Skeletal muscle cell (primary cell): Measurements from ENCODE around the gene MIX23.
"Not testable (repeated sequence)": the region's sequence is repeated elsewhere in the genome, so short reads cannot be mapped to it uniquely, and the experiment has no call there.

Experiments used
- DNase-seq: peaks from one replicate; pipeline ENCODE4 v3.0.0-alpha.2; 2010; ENCODE audit warnings: low read depth
- H3K4me3 ChIP-seq: 2 replicates; pipeline ENCODE4 v1.5.1; 2011; ENCODE audit warnings: low read depth, mild to moderate bottlenecking, control low read depth, low read length, moderate library complexity

The MIX23 gene

DNA sequence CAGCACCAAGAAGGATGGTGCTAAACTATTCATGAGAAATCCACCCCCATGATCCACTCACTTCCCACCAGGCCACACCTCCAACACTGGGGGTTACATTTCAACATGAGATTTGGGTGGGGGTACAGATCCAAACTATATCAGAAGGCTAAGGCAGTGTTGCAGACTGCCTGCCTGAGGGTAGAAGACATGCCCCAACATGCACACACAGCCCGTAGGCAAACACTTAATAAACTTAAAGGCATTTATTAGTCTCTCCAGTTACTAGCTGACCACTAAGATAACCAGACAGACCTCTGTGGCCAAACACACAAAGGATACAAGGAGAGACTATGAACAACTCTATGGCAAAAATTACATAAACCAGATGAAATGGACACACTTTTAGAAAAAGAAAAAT is 11.1 kb upstream of the MIX23 start:
- no peak for DNase-seq
- H3K4me3 ChIP-seq = no peak overlapping the region

DNA sequence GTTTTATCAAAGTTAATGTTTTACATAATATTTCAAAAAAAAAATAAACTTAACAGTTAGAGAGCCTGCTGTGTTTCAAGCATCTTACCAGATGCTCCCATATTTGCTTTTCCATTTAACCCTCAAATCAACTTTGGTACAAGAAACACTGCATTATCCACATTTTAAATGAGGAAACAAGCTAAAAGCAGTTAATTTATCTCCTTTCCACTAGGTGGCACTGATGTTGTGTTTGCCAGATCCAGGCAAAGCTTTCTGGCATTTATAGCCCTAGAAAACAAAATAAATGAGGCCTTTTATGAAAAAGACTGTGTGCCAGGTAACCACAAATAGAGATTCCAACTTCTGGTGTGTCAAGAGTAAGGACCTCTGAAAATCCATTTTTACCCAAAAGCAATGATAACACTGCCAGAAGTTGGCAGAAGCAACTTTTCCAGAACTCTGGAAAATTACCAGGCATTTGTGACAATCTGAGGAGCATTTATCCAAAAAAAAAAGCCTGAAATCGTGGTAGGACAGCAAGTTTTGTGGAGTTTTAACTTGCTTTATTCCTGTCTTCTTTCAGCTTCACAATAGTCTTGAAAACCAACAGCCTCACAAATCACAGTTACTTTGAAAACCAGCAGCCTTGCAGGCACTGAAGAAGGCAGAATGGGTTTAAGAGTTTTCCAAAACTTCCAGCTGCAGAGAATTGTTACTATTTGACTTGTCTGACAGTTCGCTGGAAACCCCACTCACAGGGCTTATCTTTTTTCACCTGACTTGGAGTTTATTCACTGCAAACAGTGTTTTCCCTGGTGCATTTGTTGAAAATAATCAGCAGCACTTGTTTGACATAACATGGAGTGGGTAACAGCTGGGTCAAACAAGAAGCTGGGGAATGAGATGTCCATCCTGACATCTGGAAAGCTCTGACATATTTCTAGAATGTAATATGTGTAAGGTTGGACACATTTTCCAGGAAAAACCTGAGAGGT is 10.1 kb upstream of the MIX23 start:
- DNase-seq = no peak

DNA sequence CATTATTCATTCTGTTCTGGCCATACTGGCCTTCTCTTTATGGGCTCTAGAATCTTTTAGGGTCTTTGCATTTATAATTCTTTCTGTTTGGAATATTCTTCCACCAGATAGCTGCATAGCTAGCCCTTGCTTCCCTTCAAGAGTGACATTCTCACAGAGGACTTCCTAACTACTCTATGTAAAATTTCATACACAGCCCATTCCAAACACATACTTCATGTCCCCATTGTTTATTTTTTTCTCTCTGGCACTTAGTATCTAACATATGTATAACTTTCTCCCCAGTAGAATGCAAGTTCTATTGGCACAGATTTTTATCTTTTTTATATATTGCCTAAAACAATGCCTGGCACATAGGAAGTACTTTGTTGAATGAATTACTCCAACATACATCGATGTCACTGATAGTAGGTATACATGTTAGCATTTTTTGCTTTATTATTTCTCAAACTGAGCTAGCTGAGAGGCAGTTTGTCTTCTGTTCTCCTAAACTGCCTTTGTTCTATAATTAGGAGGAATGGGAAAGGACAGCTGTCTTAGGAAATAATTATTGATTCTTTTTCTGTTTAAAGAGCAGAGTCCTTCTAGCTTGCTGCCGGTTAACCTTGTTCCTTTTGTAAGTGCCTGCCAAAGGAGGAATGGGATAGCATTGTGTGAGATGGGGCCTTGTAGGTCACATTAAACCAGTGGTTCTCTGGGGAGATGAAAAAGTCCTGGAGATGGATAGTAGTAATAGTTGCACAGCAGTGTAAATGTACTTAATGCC is 8.8 kb upstream of the MIX23 start:
- DNase-seq = no peak
- no peak overlapping the region for H3K4me3 ChIP-seq

More for the DNA sequence above, 10.1 kb upstream of the MIX23 start:
- no peak overlapping the region for H3K4me3 ChIP-seq

DNA sequence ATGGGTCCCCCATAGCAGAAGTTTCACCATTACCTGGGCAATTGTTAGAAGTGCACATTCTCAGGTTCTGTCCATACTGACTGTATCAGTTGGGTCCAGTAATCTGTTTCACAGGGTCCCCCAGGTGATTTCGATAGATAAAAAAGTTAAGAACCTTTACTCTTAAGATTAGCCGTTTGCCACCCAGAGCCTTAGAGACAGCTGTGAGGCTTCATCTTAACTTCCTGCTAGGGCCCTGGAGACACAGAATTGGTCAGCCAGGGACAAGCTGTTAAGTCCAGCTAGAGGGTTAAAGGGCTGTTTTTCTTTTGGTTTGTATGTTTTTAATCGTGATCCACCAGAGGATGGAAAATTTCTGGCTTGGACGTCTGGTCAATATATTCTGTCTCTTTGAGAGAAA is 7.6 kb upstream of the MIX23 start:
- no peak overlapping the region for H3K4me3 ChIP-seq
- DNase-seq = no peak

DNA sequence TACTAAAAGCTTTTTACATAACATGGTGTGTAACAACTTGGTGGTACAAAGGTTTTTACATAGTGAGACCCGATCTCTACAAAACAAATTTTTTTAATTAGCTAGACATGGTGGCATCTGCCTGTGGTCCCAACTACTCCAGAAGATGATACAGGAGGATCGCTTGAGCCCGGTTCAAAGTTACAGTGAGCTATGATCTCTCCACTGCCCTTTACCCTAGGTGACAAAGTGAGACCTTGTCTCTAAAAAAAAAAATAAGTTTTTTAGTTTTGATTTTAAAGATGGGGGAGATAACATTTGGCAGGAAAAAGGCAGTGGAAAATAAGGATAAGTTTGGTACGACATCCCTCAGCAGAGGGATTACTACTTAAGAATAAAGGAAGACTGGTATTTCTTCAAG is 6.9 kb upstream of the MIX23 start:
- no peak overlapping the region for H3K4me3 ChIP-seq
- no peak for DNase-seq

DNA sequence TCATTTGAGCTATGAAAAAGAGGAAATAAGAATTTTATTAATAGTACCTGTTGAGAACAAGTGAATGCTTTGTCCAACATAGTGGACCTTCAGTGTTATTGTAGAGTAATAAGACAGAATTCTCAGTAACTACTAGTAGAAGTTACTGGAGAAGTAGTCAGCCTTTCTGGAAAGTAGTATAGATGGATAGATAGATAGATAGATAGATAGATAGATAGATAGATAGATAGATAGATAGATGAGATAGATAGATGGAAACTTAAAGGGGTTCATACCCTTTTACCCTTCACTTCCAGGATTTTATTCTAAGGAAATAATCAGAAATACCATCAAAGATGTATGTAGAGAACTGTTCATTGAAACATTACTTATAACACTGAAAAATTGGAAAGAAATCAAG is 6.2 kb upstream of the MIX23 start:
- no peak for DNase-seq
- no peak overlapping the region for H3K4me3 ChIP-seq

DNA sequence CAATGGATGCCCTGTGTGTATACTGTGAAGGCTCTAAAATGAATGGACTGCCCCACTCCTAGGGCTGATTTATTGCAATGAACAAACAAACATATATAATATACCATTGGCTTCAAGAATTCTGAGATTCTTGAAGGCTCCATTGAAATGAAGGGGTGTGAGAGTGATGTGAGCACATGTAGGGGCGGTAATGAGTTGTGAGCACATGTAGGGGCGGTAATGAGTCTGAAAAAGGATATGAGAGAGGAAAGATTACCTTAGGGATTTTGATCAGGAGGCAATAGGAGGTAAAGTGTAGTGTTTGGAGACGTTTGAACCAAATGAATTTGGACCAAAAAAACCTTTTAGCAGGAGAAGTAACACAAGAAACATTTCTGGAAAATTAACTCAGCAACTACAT is 4.7 kb upstream of the MIX23 start:
- no peak for DNase-seq

DNA sequence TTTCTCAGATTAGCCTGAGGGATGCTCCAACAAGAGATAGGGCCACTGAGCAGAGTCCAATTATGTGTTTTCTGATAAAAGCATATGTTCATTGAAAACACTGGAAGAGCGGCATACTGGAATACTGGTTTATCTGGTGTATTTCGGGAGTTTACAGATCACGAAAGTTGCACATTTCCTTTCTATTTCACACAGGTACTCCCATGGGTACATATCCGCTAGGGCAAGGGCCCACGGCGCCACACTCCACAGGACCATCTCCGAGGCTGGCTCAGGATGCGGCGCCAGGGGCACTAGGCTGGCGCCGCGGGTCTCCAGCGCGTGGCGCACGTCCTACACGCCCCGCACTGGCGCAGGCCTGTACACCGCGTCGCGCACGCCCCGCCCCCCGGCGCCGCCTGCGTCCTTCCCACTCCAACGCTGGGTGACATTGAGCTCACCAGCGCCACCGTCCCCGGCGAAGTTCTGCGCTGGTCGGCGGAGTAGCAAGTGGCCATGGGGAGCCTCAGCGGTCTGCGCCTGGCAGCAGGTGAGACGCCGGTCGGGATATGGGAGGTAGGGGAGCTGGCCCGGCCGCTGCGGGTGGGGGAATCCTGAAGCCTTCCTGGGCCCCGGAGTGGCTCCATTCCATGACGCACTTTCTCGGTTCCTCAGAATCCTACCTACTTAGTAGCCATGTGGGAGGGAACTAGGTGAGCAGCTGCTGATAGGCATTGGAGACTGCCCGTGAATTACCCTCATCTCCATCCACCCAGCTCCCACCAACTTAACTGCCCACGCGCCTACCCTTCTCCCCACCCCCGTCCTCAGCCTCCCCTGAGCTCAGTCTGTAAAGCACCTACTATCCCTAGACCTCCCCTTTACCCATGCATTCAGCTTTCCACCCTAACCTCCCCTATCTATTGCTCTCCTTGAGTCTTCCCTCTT is 1.0 kb upstream of the MIX23 start, which contains the start of gene FAM162A:
TSS of gene FAM162A (plus strand) at position 412 of the 927 bp plus-strand sequence. CDS start at position 496, 84 bp downstream.
- peak within 1 kb of the TSS; percentile 95 for H3K4me3 ChIP-seq
- peak; percentile 63 for DNase-seq

More for the DNA sequence above, 4.7 kb upstream of the MIX23 start:
- H3K4me3 ChIP-seq = no peak overlapping the region

DNA sequence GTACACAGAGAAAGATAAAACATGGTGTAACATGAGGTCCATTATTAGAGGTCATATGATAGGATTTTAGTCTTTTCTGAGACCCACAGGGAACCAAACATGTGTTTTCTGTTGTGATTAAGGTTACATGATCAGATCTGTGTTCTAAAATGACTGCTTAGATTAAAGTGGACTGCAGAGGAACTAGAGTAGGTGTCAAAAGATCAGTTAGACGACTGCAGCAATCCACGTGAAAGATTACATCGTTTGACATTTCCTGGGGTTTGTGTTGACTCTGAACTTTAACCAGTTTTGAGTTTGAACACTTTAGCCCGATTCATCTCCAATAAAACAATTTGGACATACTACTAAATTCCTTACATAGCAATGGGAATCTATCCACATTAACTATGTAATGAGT is 5.1 kb downstream of the MIX23 start:
- no peak overlapping the region for H3K4me3 ChIP-seq
- DNase-seq = no peak

DNA sequence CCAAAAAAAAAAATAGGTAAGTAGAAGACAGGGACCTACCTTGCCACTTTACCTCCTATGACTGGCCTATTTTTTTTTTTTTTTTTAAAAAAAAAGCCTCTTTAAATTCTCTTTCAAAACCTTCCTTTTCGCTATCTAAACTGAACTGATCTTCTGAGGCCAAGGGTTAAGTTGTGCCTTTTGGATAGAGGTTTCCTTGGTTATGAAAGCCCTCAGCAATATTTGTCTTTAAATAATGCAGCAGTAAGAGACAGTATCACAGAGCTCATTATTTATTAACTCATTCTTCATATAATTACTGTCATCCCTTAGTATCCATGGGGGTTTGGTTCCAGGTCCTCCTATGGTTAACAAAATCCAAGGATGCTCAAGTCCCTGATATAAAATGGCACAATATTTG is 9.0 kb downstream of the MIX23 start:
- no peak overlapping the region for H3K4me3 ChIP-seq
- no peak for DNase-seq

DNA sequence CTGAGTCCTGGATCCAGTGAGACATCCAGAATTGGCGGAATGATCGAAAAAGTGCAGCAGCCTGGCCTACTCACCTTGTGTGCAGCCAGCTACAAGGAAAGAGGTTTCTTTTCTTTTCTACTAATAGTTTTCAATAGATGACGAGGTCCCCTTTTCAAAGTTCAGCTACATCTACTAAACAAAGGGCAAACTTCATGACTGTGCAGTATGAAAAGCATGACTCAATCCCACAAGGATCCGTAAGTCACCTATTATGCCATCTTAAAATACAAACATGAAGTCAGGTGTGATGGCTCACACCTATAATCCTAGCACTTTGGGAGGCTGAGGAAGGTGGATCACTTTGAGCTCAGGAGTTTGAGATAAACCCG is 16.7 kb downstream of the MIX23 start:
- DNase-seq = no peak
- H3K4me3 ChIP-seq = no peak overlapping the region

DNA sequence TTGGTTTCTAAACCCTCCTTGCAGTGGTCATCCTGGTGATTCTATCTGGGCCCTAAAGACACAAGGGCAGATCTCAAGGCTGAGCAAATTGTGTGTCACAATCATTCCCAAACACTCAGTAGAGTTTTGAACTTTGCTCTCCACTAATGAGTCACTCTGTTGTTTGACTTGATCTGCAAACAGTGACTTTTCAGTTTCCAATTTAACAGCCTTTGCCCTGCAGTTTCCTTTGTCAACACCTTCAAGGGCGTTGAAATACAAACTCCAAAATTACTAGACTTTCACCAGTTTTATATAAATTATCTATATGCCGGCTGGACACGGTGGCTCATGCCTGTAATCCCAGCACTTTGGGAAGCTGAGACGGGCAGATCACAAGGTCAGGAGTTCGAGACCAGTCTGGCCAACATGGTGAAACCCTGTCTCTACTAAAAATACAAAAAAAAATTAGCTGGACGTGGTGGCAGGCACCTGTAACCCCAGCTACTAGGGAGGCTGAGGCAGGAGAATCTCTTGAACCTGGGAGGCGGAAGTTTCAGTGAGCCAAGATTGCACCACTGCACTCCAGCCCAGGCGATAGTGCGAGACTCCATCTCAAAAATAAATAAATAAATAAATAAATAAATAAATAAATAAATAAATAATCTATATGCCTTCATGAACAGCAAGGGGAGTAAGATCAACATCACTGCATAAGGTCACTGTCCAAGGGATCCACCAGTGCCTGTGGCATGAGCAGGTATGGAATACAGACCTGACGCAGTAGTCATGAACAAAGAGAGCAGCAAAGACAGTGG is 17.3 kb downstream of the MIX23 start:
- H3K4me3 ChIP-seq, DNase-seq: not testable (repeated sequence)

DNA sequence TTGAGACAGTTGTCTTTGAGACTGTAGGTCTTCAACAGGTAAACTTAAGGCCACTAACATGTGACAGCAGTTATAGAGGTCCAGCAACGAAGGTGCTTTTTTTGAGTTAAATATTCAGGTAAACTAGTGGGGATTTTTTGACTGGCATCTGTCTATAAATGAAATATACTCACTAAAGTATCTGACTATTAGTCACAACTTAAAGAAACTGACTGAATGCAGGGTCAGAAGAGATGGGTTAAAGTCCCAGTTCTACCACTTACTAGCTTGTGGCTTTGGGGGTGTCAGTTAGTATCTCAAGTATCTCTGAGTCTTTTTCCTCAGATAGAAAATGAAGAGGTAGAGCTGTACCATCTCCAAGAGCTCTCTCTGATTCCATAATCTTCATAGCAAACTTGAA is 18.0 kb downstream of the MIX23 start:
- H3K4me3 ChIP-seq = no peak overlapping the region
- no peak for DNase-seq

DNA sequence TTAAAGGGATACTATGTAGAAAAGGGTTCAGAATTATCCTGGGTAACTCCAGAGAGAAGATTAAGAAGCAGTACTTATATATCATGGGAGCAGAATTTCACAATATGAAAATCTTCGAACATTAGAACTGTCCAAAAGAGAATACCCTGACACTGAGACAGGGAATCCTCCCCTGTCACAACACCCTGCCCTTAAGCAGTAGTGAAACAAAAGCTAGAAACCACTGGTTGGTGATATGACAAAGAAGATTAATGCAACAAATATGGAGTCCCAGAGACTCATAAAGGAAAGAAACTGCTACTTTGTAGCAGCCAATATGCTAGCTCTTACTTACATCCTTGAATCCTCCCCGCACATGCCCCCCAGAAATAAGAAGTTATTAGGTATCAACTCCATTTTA is 18.5 kb downstream of the MIX23 start:
- no peak for DNase-seq
- no peak overlapping the region for H3K4me3 ChIP-seq

DNA sequence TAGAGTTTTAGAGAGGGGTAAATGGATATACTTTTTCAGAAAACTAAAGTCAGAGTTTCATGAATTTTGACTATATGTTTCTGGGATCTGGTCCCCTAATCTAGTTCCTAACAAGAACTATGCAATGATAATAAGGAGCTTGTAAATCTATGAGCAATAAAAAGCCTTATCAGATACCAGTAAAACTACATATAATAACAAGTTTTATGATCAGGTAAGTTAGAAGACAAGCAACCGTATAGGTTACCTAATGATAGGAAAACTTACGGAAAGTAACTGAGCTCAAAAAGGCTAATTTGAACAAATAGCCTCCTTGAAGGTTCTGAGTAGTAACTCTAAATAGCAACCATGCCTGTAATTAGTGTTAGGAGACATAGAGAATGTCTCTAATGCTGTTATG is 21.0 kb downstream of the MIX23 start:
- no peak overlapping the region for H3K4me3 ChIP-seq
- DNase-seq = no peak

DNA sequence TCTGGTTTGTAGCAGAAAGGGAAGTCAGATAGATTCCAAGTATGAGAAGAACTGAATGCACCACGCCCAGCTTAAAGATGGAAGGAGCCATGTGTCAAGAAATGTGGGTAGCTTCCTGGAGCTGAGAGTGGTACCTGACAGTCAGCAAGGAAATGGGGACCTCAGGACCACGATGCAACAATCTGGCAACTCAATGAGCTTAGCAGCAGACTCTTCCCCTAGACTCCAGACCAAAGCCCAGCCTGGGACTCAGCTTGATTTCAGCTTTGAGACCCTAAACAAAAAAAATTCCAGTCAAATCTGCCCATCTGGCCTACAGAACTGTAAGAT is 24.4 kb downstream of the MIX23 start:
- DNase-seq = no peak
- no peak overlapping the region for H3K4me3 ChIP-seq

DNA sequence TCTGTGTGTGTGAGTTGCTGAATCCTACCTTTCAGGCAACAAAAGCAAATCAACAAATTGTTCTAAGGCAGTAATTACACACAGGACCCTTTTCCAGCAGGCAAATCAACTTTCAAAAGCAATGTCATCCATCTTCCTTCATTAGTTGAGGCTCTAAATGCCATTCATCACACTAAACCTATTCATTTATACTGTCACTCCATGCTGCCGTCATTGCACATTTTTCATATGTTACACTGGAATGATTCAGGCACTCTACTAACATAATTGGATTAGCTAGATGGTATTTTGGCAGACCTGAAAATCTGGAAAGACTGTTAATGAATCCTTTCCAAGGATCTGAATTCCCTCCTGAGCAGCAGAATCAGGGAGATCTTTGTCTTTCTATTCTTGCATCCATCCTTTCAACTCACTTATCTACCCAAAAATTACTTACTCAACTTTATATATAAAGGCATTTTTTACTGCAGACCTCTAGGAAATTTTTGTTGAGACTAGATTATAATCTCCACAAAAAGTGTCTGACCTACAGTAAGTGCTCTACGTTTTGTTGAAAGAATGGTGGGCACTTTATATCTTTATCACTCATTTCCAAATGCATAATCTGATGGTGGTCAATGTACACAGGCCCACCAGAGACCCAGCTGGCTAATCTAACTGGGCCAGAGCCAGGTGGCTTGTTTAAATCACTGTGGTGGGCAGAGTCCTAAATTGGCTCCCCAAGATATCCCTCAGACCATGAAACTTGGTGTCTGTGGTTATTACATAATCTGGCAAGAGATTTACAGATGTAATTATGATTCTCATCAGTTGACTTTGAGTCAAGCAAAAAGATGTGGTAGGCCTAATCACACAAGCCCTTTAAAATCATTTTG is 25.0 kb downstream of the MIX23 start:
- no peak overlapping the region for H3K4me3 ChIP-seq
- DNase-seq = no peak

DNA sequence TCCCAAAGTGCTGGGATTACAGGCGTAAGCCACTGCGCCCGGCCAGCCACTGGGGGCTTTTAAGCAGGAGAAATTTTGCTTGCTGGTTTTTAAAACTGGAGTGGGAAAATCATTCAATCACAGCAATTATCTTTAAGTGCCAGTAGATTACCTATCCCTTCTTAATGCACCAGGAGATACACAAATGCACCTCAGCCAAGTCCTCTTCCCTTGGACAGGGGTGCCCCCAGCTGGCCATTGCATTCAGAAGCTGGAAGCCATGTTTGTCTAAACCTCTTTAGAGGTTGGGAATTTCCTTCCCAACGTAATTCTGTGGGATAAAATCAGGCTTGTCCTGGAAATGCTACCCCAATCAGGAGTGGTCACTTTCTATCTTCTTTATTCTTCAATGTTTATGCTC is 26.6 kb downstream of the MIX23 start:
- DNase-seq = no peak

More for the DNA sequence above, 26.6 kb downstream of the MIX23 start:
- no peak overlapping the region for H3K4me3 ChIP-seq
